HG02938 (cell line): ENCODE data around the gene SLC35E1.

Experiments used
- ATAC-seq: cut with Tn5 transposase; IDR thresholded peaks from one replicate; pipeline ENCODE4 v1.9.1; 2021; ENCODE audit warnings: mild to moderate bottlenecking, moderate library complexity; ENCODE audit not compliant: unreplicated experiment

SLC35E1 gene

DNA sequence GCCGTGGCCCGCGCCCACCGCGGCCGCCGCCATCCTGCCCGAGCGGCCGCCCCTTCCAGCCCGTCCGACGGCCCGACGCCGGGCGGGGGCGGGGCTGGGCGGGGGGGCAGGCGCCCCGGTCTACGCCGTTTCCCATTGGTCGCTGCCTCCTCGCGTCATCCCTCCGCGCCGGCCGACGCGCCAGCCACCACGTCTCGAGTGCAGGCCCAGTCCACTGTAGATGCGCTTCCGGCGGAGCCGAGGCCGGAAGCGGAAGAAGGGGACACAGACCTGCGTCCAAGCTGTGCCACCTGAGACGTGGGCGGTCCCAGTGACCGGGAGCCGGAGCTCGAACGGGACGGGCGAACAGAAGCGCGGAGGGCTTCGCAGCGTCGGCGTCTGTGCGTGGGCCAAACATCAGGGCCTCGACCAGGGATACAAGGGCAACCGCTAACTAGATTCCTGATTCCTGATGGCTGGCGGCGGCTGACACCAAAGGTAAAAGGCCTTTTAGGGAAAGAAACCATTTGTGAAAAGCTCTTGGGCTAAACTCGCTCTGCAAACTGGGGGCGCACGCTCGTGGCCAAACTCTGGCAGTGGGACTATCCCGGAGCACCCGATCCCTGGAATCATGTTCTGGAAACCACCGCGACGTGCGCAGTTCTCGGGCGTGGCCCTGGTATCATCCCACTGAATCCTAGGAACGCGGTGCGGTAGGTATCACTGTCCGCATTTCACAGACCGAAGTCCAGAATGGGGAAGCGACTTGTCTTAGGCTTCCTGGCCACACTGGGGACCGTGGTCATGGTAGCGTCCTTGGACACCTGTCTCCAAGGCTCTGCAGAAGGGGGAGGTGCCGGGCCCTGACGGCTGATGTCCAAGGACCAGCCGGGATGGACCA is at the start of gene SLC35E1:
SLC35E1 (minus strand) TSS at position 84 of the 880 bp plus-strand sequence; CDS start at position 33, 51 bp downstream.
- ATAC-seq: peak; percentile 81

- no peak for ATAC-seq
Observed at GRCh38 chr19:16621165-16621800, 49.1 kb upstream of the SLC35E1 start.

- no peak for ATAC-seq
Observed at GRCh38 chr19:16620584-16620983, 48.4 kb upstream of the SLC35E1 start.

- ATAC-seq: no peak
Observed at GRCh38 chr19:16620018-16620417, 47.8 kb upstream of the SLC35E1 start.

DNA sequence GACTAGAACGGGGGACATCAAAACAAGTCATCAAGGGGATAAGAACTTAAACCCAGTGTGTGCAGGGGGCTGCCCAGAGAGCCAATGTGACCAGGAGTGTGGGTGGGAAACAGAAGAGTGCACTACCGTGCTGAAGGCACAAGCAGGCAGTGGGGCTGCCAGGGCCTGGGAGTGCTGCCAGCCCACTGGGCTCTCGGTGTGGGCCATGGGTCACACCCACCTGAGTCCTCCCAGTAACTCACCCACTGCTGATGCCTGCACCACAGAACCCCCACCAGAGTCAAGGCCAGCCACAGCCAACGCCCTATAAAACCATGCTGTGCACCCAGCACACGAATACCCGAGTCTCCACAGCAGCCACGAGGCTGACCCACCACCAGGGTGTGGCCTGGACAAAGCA is 47.2 kb upstream of the SLC35E1 start:
- no peak for ATAC-seq

DNA sequence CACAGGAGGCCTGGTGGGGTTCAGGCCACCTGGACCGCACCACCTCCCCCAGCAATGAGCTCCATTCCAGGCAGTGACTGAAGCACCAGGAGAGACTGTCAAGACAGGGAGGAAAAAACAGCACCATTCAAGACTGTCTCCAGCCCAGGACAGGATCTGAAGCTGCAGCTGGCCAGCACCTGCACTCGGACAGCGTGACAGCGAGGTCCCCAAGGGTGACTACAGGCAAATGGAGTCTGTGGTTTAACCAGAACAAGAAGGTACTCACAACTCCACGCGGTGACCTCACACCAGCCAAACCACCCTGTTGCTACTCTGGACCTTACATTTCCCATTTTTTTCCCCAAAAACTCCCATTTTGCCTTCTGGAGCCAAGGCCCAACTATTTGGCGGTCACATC is 46.0 kb upstream of the SLC35E1 start:
- no peak for ATAC-seq

DNA sequence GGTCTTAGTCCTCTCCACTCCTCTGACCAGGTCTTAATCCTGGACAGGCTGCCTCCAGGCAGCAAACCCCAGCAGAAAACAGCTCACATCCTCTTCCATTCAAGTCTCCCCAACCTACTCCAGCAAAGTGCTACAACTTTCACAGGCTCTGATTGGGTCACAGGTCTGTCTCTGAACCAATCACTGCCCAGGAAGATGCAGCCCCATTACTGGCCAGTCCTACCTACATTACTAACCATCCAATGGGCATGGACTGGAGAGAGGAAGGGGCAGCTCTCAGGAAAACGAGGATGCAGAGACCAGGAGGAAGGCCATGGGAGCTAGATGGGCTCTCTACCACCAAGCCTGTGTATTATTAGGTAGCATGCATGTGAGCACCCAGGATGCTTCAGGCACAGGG is 43.6 kb upstream of the SLC35E1 start:
- ATAC-seq: no peak

DNA sequence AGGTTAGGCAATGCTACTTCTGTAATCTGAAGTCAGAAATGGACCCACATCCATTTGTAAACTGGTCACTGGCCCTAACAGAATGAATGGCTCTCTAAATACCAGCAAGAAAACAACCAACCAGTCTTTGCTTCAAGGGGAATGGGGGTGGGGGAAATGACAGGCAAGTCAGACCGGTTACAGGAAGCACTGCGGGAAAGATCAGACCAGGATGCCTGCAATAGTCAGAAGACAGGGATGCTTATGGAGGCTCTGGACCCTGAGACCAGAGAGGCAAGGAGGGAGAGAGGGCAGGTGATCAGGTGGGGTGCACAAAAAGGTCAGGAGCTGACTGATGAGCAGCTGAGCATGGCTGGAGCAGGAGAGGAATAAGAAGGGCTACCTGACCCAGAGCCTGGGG is 42.7 kb upstream of the SLC35E1 start:
- ATAC-seq: no peak

DNA sequence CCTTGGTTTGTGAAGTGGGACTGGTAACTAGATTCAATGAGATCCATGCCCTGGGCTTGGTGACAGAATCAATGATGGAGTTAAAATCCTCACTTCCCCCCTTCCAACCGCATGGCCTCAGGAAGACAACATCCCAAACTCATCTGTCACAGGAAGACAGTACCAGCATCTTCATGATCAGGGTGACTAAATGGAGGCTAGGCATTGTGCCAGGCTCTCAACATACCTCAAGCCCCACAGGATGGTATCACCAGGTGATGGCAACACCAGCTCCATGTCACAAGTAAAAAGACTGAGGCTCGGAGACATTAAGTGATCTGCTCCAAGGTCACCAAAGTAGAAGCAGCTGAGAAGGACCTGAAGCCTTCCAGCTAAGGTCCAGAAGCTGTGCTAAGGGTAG is 41.6 kb upstream of the SLC35E1 start:
- ATAC-seq: no peak

- ATAC-seq: no peak
Observed at GRCh38 chr19:16612636-16613035, 40.4 kb upstream of the SLC35E1 start.

DNA sequence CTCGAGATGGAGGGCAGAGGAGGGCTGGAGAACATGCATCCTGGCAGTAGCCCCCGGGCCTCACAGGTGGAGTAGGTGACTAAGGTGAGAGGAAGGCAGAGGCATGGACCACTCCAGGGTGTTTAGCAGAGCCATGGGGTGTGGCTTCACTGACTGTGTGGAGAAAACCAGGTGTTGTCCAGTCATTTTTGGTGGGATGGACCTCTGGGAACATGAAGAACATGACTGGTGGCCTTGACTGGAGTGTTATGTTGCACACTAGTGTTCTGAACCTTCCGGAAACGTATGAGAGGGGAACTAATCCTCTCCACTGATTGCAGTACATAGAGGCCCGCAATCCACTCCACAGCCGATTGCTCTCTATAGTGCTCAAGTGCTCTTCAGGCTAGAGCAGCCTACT is 38.9 kb upstream of the SLC35E1 start:
- ATAC-seq: no peak

DNA sequence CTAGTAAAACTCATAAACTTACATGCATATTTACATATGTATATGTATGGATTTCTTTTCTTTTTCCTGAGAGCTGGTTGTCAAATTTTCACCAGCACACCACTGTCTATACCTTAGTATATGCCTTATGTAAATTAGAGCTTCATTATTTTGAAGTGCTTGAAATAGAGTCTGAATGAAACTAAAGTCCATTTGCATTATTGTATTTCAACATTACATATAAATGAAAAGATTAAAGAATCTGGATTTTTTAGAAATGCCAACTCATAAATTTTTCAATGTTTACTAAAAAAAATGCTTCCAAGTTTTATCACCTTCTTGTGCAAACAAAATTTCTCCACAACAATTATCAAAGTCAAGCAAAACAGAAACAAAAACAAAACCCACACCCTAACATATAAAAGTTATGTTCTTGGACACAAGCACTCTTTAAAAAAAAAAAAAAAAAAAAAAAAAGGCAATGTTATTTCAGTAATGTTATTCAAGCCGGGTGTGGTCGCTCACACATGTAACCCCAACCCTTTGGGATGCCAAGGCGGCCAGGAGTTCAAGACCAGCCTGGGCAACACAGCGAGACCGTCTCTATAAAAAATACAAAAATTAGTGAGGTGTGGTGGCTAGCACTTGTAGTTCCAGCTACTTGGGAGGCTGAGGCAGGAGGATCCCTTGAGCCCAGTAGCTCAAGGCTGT is 37.4 kb upstream of the SLC35E1 start:
- no peak for ATAC-seq

DNA sequence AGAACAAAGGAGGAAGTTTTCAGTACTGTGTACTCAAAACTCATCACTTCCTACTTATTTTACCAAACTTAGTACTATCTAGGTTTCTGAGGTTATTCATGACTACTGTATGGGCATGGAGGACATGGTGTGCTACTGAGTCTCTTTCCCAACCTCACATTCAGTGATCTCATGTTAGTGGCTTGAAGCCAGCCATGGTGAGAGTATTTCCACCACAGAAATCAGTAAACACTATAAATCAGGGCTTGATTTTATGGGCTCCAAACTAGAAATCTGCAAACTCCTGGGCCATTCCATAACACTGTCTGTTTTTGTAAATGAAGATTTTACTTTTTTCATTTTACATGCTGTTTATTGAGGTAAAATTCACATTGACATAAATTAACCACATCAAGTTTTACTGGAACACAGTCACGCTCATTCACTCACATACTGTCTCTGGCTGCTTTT is 36.1 kb upstream of the SLC35E1 start:
- ATAC-seq: no peak

- ATAC-seq: no peak
Observed at GRCh38 chr19:16607819-16608218, 35.6 kb upstream of the SLC35E1 start.

GRCh38 chr19:16605553-16605994 is 33.4 kb upstream of the SLC35E1 start:
- ATAC-seq: no peak

- no peak for ATAC-seq
Observed at GRCh38 chr19:16605115-16605514, 32.9 kb upstream of the SLC35E1 start.

GRCh38 chr19:16604615-16605014 is 32.4 kb upstream of the SLC35E1 start:
- ATAC-seq: no peak

GRCh38 chr19:16603090-16603489 is 30.9 kb upstream of the SLC35E1 start:
- ATAC-seq: no peak

DNA sequence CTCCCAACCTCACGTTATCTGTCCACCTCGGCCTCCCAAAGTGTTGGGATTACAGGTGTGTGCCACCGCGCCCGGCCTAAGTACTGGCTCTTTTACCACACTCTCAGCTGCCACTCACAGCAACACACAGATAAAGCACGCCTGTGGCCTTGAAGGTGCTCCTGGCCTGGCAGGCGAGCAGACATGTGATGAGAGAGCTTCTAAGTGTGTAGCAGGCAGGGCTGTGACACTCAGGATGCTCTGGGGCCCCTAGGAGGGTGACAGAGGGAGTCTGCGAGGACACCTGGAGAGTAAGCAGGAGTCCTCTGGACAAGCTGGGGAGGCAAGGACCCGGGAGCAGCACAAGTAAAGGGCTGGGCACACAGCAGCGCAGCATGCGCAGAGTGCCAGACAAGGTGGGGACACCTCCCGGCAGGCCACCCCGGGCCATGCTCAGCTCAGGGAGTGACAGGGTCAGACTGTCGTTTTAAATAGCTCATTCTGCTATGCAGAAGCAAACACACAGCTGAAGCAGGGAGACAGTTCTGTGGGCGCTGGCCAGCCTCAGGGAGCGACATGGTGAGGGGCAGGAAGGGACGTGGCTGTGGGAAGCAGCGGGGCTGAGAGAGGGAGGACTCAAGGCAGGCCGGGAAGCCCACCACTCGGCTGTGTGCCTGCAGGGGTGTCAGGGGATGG is 29.3 kb upstream of the SLC35E1 start:
- ATAC-seq: no peak

DNA sequence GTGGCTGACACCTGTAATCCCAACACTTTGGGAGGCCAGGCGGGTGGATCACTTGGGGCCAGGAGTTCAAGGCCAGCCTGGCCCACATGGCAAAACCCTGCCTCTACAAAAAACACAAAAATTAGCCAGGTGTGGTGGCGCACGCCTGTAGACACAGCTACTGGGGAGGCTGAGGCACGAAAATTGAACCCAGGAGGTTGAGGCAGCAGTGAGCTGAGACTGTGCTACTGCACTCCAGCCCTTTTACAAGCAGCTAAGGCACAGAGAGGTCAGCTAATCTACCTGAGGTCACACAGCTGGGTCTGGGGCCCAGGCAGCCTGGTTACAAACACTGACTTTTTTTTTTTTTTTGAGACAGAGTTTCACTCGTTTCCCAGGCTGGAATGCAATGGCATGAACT is 28.6 kb upstream of the SLC35E1 start:
- ATAC-seq: no peak
